ENCODE data around the gene NINJ2. TPM values are rescaled to one million over a fixed set of nuclear protein-coding genes. Genes with fewer than 3 reads are reported as not detected.

Gene NINJ2
- total RNA-seq, 6 experiments from 2014 or later = 6.4 to 17.7 (median 12.5) TPM

- TF ChIP-seq POLR2A (IDR thresholded peaks at IDR 0.05) (no peak), CTCF (IDR thresholded peaks at IDR 0.05) (no peak)
- no peaks in the 10 kb centered on the region for H3K36me3 ChIP-seq
- no peak overlapping the region for H3K4me3 ChIP-seq
- WGBS (ENCODE audit: insufficient coverage, low coverage, low lambda C conversion rate, missing lambda C conversion rate) = 56% methylated on average over 4 of the region's 4 CpGs
- H3K9me3 ChIP-seq = no peaks in the 10 kb centered on the region
- H3K27ac ChIP-seq = no peak overlapping the region
- peak in 2 of 3 donors; percentile 61 to 79 for DNase-seq
- ATAC-seq = peak in 1 of 4 donors; percentile 8
- intact Hi-C loops (cut with DNase I) = no loop called here
- peaks cover 0 to 51% (median 23%) of the 10 kb centered on the region in 4 donors for H3K4me1 ChIP-seq
- H3K27me3 ChIP-seq = no peaks in the 10 kb centered on the region
Observed at GRCh38 chr12:612886-613285, 50.4 kb downstream of the NINJ2 start.

GRCh38 chr12:612293-612692, 51.0 kb downstream of the NINJ2 start:
- no peaks in the 10 kb centered on the region for H3K36me3 ChIP-seq
- ATAC-seq (no peak), DNase-seq (no peak)
- TF ChIP-seq CTCF (IDR thresholded peaks at IDR 0.05) = no peak
- TF ChIP-seq POLR2A (IDR thresholded peaks at IDR 0.05) = no peak
- H3K27me3 ChIP-seq = no peaks in the 10 kb centered on the region
- peaks cover 0 to 52% (median 21%) of the 10 kb centered on the region in 4 donors for H3K4me1 ChIP-seq
- WGBS (ENCODE audit: insufficient coverage, low coverage, low lambda C conversion rate, missing lambda C conversion rate) = 80% methylated on average over 6 of the region's 7 CpGs
- no peaks in the 10 kb centered on the region for H3K9me3 ChIP-seq
- H3K4me3 ChIP-seq = no peak overlapping the region
- intact Hi-C loops (cut with DNase I) = no loop called here
- no peak overlapping the region for H3K27ac ChIP-seq

- 76% methylated on average over 3 of the region's 3 CpGs for WGBS (ENCODE audit: insufficient coverage, low coverage, low lambda C conversion rate, missing lambda C conversion rate)
- peak overlapping the region in 1 of 3 donors; percentile 79 for H3K27ac ChIP-seq
- no peak for DNase-seq
Observed at GRCh38 chr12:611721-612120, 51.5 kb downstream of the NINJ2 start.

GRCh38 chr12:608921-609320, 54.3 kb downstream of the NINJ2 start:
- H3K36me3 ChIP-seq = no peaks in the 10 kb centered on the region
- H3K27me3 ChIP-seq = no peaks in the 10 kb centered on the region
- DNase-seq (no peak), ATAC-seq (no peak)
- H3K27ac ChIP-seq = no peak overlapping the region
- H3K9me3 ChIP-seq = no peaks in the 10 kb centered on the region
- TF ChIP-seq CTCF (IDR thresholded peaks at IDR 0.05) = no peak
- TF ChIP-seq POLR2A (IDR thresholded peaks at IDR 0.05) = no peak
- intact Hi-C loops (cut with DNase I) = no loop called here
- peaks cover 0 to 42% (median 15%) of the 10 kb centered on the region in 4 donors for H3K4me1 ChIP-seq
- 96% methylated on average over 43 of the region's 58 CpGs for WGBS (ENCODE audit: insufficient coverage, low coverage, low lambda C conversion rate, missing lambda C conversion rate)
- H3K4me3 ChIP-seq = no peak overlapping the region

More at GRCh38 chr12:611721-612120, 51.5 kb downstream of the NINJ2 start:
- Histone ChIP-seq H3K27me3 (no peaks in the 10 kb centered on the region), H3K4me1 (peaks cover 0 to 46% (median 16%) of the 10 kb centered on the region in 4 donors), H3K36me3 (no peaks in the 10 kb centered on the region), H3K9me3 (no peaks in the 10 kb centered on the region), H3K4me3 (no peak overlapping the region)
- no peak for ATAC-seq
- no peak for TF ChIP-seq CTCF (IDR thresholded peaks at IDR 0.05)
- no peak for TF ChIP-seq POLR2A (IDR thresholded peaks at IDR 0.05)
- intact Hi-C loops (cut with DNase I) = no loop called here

- intact Hi-C loops (cut with DNase I) = no loop called here
- peaks cover 0 to 42% (median 15%) of the 10 kb centered on the region in 4 donors for H3K4me1 ChIP-seq
- no peaks in the 10 kb centered on the region for H3K9me3 ChIP-seq
- no peak overlapping the region for H3K4me3 ChIP-seq
- TF ChIP-seq POLR2A (IDR thresholded peaks at IDR 0.05) = no peak
- no peak for TF ChIP-seq CTCF (IDR thresholded peaks at IDR 0.05)
- H3K27ac ChIP-seq = no peak overlapping the region
- peak in 1 of 3 donors; percentile 73 for DNase-seq
- ATAC-seq = peak in 2 of 4 donors; percentile 19 to 64
- H3K27me3 ChIP-seq = no peaks in the 10 kb centered on the region
- no peaks in the 10 kb centered on the region for H3K36me3 ChIP-seq
- 26% methylated on average over 2 of the region's 3 CpGs for WGBS (ENCODE audit: insufficient coverage, low coverage, low lambda C conversion rate, missing lambda C conversion rate)
Observed at GRCh38 chr12:608413-608812, 54.8 kb downstream of the NINJ2 start.

Data from right lobe of liver (tissue), 6 donors.